Right lobe of liver (tissue), 6 donors: Measurements from ENCODE around the gene SH3BP2. TPM values are rescaled to one million over a fixed set of nuclear protein-coding genes. Genes with fewer than 3 reads are reported as not detected.

Experiments
- ATAC-seq, 4 donors: fragments of 200-7000 bp; cut with Tn5 transposase; one replicate each; pipeline ENCODE4 v1.9.1; 2020; ENCODE audit warnings: mild to moderate bottlenecking in 4 of 4, moderate library complexity in 4 of 4
- DNase-seq, 3 donors: peaks; one replicate each; pipeline ENCODE4 v3.0.0-alpha.2; 2020
- H3K27ac ChIP-seq, 3 donors: fragments of 200-600 bp; one replicate each; pipeline ENCODE4 v1.8.0; 2022
- H3K27me3 ChIP-seq, 2 donors: fragments of 200-600 bp; one replicate each; pipeline ENCODE4 v1.8.0; 2022
- H3K36me3 ChIP-seq, 4 donors: fragments of 200-600 bp; sonication (generic) in 1 of 4; one replicate each; pipeline versions ENCODE4 v1.5.1 to v1.8.0; 2017 to 2022; ENCODE audit warnings: control low read depth in 1 of 4
- H3K4me1 ChIP-seq, 4 donors: fragments of 200-600 bp; sonication (generic) in 1 of 4; one replicate each; pipeline versions ENCODE4 v1.5.1 to v1.8.0; 2017 to 2022; ENCODE audit warnings: control low read depth in 1 of 4
- H3K4me3 ChIP-seq, 3 donors: fragments of 200-600 bp; one replicate each; pipeline ENCODE4 v1.8.0; 2022
- H3K9me3 ChIP-seq, 4 donors: fragments of 200-600 bp; sonication (generic) in 1 of 4; one replicate each; pipeline versions ENCODE4 v1.5.1 to v1.8.0; 2017 to 2022; ENCODE audit warnings: control low read depth in 1 of 4
- CTCF ChIP-seq, 4 donors: fragments of 200-600 bp in 3 of 4; fragments of 450-650 bp in 1 of 4; IDR thresholded peaks; one replicate each; pipeline versions ENCODE4 v1.5.1 to v1.8.0; 2016 to 2022; ENCODE audit warnings: antibody characterized with exemption in 4 of 4, mild to moderate bottlenecking in 2 of 4
- POLR2A ChIP-seq: fragments of 450-650 bp; IDR thresholded peaks from one replicate; pipeline ENCODE4 v1.6.1; 2017; ENCODE audit warnings: antibody characterized with exemption, mild to moderate bottlenecking
- WGBS: methylation state at CpG from one replicate; pipeline ENCODE4 v1.1.6; 2018; ENCODE audit warnings: low coverage, low lambda C conversion rate; ENCODE audit not compliant: insufficient coverage; ENCODE audit errors: missing lambda C conversion rate; 5-methylcytosine and 5-hydroxymethylcytosine counted together
- intact Hi-C, 2 donors: fragments of 100-400 bp; cut with DNase I; formaldehyde crosslinking; loops; one replicate each; pipeline versions ENCODE4 v1.11.2 to v1.14.1; 2022
- total RNA-seq, 6 experiments: library from RNA; depleted of rRNA in 2 of 6; stranded (reverse); fragments of >200 nt in 2 of 6; fragmentation: NEBNext Ultra II Directional in 3 of 6; extraction: Animal tissue kit (Norgen Biotek cat#: 25700) in 3 of 6; gene quantifications; one replicate each; pipeline versions ENCODE4 v1.1.0 to v1.2.4, GENCODE V29; 2016 to 2023
- donor health status: DM: no; HTN: yes; CAD: no.
- donor health status: DM: no; HTN: no; CAD: no.
- donor health status: DM: no; HTN: no; CAD: no.
- donor health status: DM: no; HTN: yes; CAD: no.
- donor health status: DM: no; HTN: yes; CAD: no.

The SH3BP2 gene
- total RNA-seq, 6 experiments from 2014 or later, result 34.9 to 51.8 (median 40.7) TPM

- Histone ChIP-seq H3K4me1 (peaks cover 0 to 58% (median 14%) of the 10 kb centered on the region in 4 donors), H3K36me3 (peaks cover 0 to 11% (median 1%) of the 10 kb centered on the region in 4 donors), H3K27me3 (no peaks in the 10 kb centered on the region), H3K27ac (no peak overlapping the region), H3K9me3 (no peaks in the 10 kb centered on the region), H3K4me3 (no peak overlapping the region)
- no peak for ATAC-seq
- no peak for DNase-seq
- intact Hi-C loops, result no loop called here
- TF ChIP-seq CTCF (IDR thresholded peaks at IDR 0.05) (no peak), POLR2A (no peak)
- 71% methylated on average over 8 of the region's 10 CpGs for WGBS
Observed at GRCh38 chr4:2810388-2810787, 17.5 kb downstream of the SH3BP2 start.

- Histone ChIP-seq H3K4me1 (peaks cover 0 to 42% (median 6%) of the 10 kb centered on the region in 4 donors), H3K9me3 (no peaks in the 10 kb centered on the region), H3K4me3 (peak overlapping the region; percentile 24 to 43 (median 35)), H3K36me3 (peaks cover 0 to 11% (median 1%) of the 10 kb centered on the region in 4 donors), H3K27ac (peak overlapping the region; percentile 46 to 78 (median 67)), H3K27me3 (no peaks in the 10 kb centered on the region)
- 35% methylated on average over 4 of the region's 21 CpGs for WGBS
- peak; percentile 54 to 67 (median 60) for ATAC-seq
- TF ChIP-seq POLR2A (peak; percentile 28), CTCF (IDR thresholded peaks at IDR 0.05) (no peak)
- intact Hi-C loops, result no loop called here
- peak; percentile 73 to 81 (median 74) for DNase-seq
Observed at GRCh38 chr4:2811830-2812611, 19.1 kb downstream of the SH3BP2 start.

- H3K27ac ChIP-seq, result peak overlapping the region; percentile 46 to 78 (median 67)
- DNase-seq (no peak), ATAC-seq (peak in 2 of 4 donors; percentile 3)
- 27% methylated on average over 8 of the region's 20 CpGs for WGBS
- H3K27me3 ChIP-seq, result no peaks in the 10 kb centered on the region
- no peak for TF ChIP-seq POLR2A
- no peak for TF ChIP-seq CTCF (IDR thresholded peaks at IDR 0.05)
- H3K36me3 ChIP-seq, result peaks cover 0 to 11% (median 1%) of the 10 kb centered on the region in 4 donors
- H3K9me3 ChIP-seq, result no peaks in the 10 kb centered on the region
- H3K4me3 ChIP-seq, result peak overlapping the region; percentile 24 to 43 (median 35)
- intact Hi-C loops, result no loop called here
- peaks cover 0 to 42% (median 5%) of the 10 kb centered on the region in 4 donors for H3K4me1 ChIP-seq
Observed at GRCh38 chr4:2812612-2813354, 19.9 kb downstream of the SH3BP2 start.

GRCh38 chr4:2813446-2814405, 20.8 kb downstream of the SH3BP2 start:
- Histone ChIP-seq H3K9me3 (no peaks in the 10 kb centered on the region), H3K36me3 (peaks cover 0 to 11% (median 1%) of the 10 kb centered on the region in 4 donors), H3K4me3 (peak overlapping the region in 2 of 3 donors; percentile 24 to 43), H3K4me1 (peaks cover 0 to 40% (median 5%) of the 10 kb centered on the region in 4 donors), H3K27me3 (no peaks in the 10 kb centered on the region), H3K27ac (no peak overlapping the region)
- TF ChIP-seq CTCF (IDR thresholded peaks at IDR 0.05), result no peak
- TF ChIP-seq POLR2A, result no peak
- 62% methylated on average over 9 of the region's 17 CpGs for WGBS
- intact Hi-C loops, result no loop called here
- no peak for ATAC-seq
- no peak for DNase-seq
